Loucy (cell line): ENCODE measurements around the gene C11orf97.
"Not testable (repeated sequence)": the region's sequence is repeated elsewhere in the genome, so short reads cannot be mapped to it uniquely, and the experiment has no call there.

Source experiments
- H2AFZ ChIP-seq: fragments of 200-600 bp; sonication (generic); 2 replicates; pipeline ENCODE4 v1.6.0; 2016; ENCODE audit warnings: antibody characterized with exemption, mild to moderate bottlenecking, low read length, moderate library complexity
- H3F3A ChIP-seq: fragments of 200-600 bp; 2 replicates; pipeline ENCODE4 v1.6.0; 2016; ENCODE audit warnings: antibody characterized with exemption, low read depth, mild to moderate bottlenecking
- H3K27me3 ChIP-seq: fragments of 200-600 bp; sonication (generic); 2 replicates; pipeline ENCODE4 v1.6.1; 2014; ENCODE audit warnings: low read length, mild to moderate bottlenecking; ENCODE audit not compliant: insufficient read depth, poor library complexity, severe bottlenecking
- H3K36me3 ChIP-seq: fragments of 200-600 bp; sonication (generic); 2 replicates; pipeline ENCODE4 v1.6.1; 2016; ENCODE audit warnings: low read length; ENCODE audit not compliant: insufficient read depth
- H3K4me1 ChIP-seq: fragments of 200-600 bp; sonication (generic); 2 replicates; pipeline ENCODE4 v1.5.1; 2014; ENCODE audit warnings: low read length, mild to moderate bottlenecking; ENCODE audit not compliant: insufficient read depth, poor library complexity, severe bottlenecking
- H3K4me2 ChIP-seq: fragments of 200-600 bp; sonication (generic); 2 replicates; pipeline ENCODE4 v1.6.0; 2014; ENCODE audit warnings: antibody characterized with exemption, low read length, low read depth, mild to moderate bottlenecking; ENCODE audit not compliant: poor library complexity, severe bottlenecking
- H3K4me3 ChIP-seq: fragments of 200-600 bp; sonication (generic); 2 replicates; pipeline ENCODE4 v1.5.1; 2014; ENCODE audit warnings: low read length, mild to moderate bottlenecking, mixed read lengths; ENCODE audit not compliant: poor library complexity, severe bottlenecking
- H3K79me2 ChIP-seq: fragments of 200-600 bp; sonication (generic); 2 replicates; pipeline ENCODE4 v1.6.1; 2014; ENCODE audit warnings: low read length; ENCODE audit not compliant: insufficient read depth
- H3K9ac ChIP-seq: fragments of 200-600 bp; sonication (generic); 2 replicates; pipeline ENCODE4 v1.6.0; 2014; ENCODE audit warnings: mild to moderate bottlenecking, low read depth, low read length, moderate library complexity; ENCODE audit not compliant: poor library complexity, severe bottlenecking
- H3K9me2 ChIP-seq: fragments of 200-600 bp; sonication (generic); replicated peaks from 2 replicates; pipeline ENCODE4 v1.6.1; 2016; ENCODE audit warnings: low read depth, low read length, mixed read lengths
- H3K9me3 ChIP-seq: fragments of 200-600 bp; sonication (generic); 2 replicates; pipeline ENCODE4 v1.6.1; 2014; ENCODE audit warnings: mild to moderate bottlenecking, antibody characterized with exemption, low read length, low read depth; ENCODE audit not compliant: insufficient read depth
- H4K20me1 ChIP-seq: fragments of 200-600 bp; sonication (generic); 2 replicates; pipeline ENCODE4 v1.6.0; 2014; ENCODE audit warnings: antibody characterized with exemption, low read length, mild to moderate bottlenecking; ENCODE audit not compliant: insufficient read depth, poor library complexity, severe bottlenecking
- EZH2phosphoT487 ChIP-seq: fragments of 200-600 bp; IDR thresholded peaks from 2 replicates; pipeline ENCODE4 v1.6.1; 2018; ENCODE audit warnings: antibody characterized with exemption, mild to moderate bottlenecking, moderate library complexity, borderline replicate concordance
- TF ChIP-seq, protein P1 (sequence below): fragments of 200-600 bp; sonication (generic); conservative IDR thresholded peaks from 2 replicates; pipeline ENCODE4 v1.5.1; 2014; ENCODE audit warnings: mild to moderate bottlenecking, antibody characterized with exemption, low read length

The C11orf97 gene

DNA sequence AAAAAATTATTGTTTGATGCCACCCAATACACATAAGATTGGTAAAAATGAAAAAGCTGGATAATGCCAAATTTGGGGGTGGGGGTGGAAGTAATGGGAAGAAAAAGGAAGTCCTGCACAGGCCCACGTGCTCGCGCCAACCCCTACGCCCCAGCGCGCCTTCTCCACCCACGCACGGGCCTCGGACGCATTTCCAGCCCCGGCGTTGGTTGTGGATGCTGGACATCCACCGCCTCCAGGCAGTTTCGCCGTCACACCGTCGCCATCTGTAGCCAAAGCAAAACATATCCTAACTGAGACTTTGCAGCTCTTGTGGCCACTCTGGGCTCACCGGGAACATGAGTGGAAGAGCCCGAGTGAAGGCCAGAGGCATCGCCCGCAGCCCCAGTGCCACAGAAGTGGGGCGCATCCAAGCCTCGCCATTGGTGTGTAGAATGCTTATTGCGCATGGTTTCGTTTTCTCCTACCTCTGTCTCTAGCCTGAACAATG is 55.0 kb downstream of the C11orf97 start, which contains the start of gene PIWIL4:
Gene PIWIL4, plus strand, starts transcription at position 188 of the 490 bp plus-strand sequence. Its CDS starts 151 bp downstream, at position 339.
- TF ChIP-seq EZH2phosphoT487, result no peak
- TF ChIP-seq, protein P1, sequence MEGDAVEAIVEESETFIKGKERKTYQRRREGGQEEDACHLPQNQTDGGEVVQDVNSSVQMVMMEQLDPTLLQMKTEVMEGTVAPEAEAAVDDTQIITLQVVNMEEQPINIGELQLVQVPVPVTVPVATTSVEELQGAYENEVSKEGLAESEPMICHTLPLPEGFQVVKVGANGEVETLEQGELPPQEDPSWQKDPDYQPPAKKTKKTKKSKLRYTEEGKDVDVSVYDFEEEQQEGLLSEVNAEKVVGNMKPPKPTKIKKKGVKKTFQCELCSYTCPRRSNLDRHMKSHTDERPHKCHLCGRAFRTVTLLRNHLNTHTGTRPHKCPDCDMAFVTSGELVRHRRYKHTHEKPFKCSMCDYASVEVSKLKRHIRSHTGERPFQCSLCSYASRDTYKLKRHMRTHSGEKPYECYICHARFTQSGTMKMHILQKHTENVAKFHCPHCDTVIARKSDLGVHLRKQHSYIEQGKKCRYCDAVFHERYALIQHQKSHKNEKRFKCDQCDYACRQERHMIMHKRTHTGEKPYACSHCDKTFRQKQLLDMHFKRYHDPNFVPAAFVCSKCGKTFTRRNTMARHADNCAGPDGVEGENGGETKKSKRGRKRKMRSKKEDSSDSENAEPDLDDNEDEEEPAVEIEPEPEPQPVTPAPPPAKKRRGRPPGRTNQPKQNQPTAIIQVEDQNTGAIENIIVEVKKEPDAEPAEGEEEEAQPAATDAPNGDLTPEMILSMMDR, result no peak
- H2AFZ ChIP-seq, result no peak within 1 kb of the TSS
- no peaks in the 10 kb centered on the region for H3K9me2 ChIP-seq
- H3K4me1 ChIP-seq, result no peaks in the 10 kb centered on the region
- no peak within 1 kb of the TSS for H3K4me2 ChIP-seq
- no peaks in the 10 kb centered on the region for H4K20me1 ChIP-seq
- H3F3A ChIP-seq, result no peaks in the 10 kb centered on the region
- H3K9me3 ChIP-seq, result no peaks in the 10 kb centered on the region
- no peaks in the 10 kb centered on the region for H3K27me3 ChIP-seq
- no peaks in the 10 kb centered on the region for H3K79me2 ChIP-seq
- H3K9ac ChIP-seq, result no peak within 1 kb of the TSS
- H3K4me3 ChIP-seq, result no peak within 1 kb of the TSS
- H3K36me3 ChIP-seq, result no peaks in the 10 kb centered on the region

DNA sequence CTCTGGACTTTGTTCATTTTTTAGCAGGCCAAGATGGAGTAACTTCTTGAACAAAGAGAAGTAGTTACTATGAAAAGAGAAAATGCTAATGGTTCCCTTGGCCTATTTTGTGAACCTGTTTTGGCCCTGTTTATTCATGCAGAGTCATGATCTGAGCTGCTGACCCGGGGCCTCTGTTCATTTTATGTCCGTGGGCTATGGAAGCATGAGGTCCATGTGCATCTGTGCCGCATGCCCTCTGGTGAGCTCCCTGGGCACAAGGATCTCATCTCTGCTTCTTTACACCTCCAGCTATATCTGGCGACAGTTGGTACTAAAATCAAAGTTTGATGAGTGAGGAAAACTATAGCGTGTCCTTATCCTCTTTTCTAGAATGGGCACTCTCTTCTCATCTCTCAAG is 55.9 kb downstream of the C11orf97 start:
- H3K9ac ChIP-seq, result no peak overlapping the region
- no peaks in the 10 kb centered on the region for H4K20me1 ChIP-seq
- no peak overlapping the region for H2AFZ ChIP-seq
- no peaks in the 10 kb centered on the region for H3K27me3 ChIP-seq
- no peaks in the 10 kb centered on the region for H3F3A ChIP-seq
- no peaks in the 10 kb centered on the region for H3K36me3 ChIP-seq
- H3K4me1 ChIP-seq, result no peaks in the 10 kb centered on the region
- no peak overlapping the region for H3K4me2 ChIP-seq
- no peaks in the 10 kb centered on the region for H3K9me2 ChIP-seq
- H3K9me3 ChIP-seq, result no peaks in the 10 kb centered on the region
- TF ChIP-seq, protein P1, result no peak
- no peak overlapping the region for H3K4me3 ChIP-seq
- H3K79me2 ChIP-seq, result no peaks in the 10 kb centered on the region

DNA sequence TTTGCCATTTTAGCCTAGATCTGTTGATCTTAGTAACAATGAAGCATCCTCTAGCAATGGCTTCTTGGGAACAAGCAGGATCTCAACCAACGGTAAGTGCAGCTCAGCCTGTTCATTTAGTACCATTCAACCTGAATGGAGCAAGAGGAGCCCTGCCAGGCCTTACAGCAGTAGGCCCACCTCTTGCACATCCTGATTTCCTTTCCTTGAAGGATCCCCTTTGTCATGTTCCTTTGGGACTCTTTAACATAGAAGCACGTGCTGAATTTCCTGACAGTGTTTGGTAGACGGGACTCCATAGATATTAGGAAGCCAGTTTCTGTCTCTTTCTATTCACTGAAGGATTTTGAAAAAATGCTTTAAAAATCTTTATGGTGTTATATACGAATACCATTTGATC is 56.5 kb downstream of the C11orf97 start:
- TF ChIP-seq EZH2phosphoT487, result no peak
- TF ChIP-seq, protein P1, result no peak
- Histone ChIP-seq H3K4me3 (no peak overlapping the region), H3K4me2 (no peak overlapping the region), H3K4me1 (no peaks in the 10 kb centered on the region), H3K79me2 (no peaks in the 10 kb centered on the region), H3K9me2 (no peaks in the 10 kb centered on the region), H2AFZ (no peak overlapping the region), H3K36me3 (no peaks in the 10 kb centered on the region), H3F3A (no peaks in the 10 kb centered on the region), H3K27me3 (no peaks in the 10 kb centered on the region), H3K9me3 (no peaks in the 10 kb centered on the region), H3K9ac (no peak overlapping the region), H4K20me1 (no peaks in the 10 kb centered on the region)

DNA sequence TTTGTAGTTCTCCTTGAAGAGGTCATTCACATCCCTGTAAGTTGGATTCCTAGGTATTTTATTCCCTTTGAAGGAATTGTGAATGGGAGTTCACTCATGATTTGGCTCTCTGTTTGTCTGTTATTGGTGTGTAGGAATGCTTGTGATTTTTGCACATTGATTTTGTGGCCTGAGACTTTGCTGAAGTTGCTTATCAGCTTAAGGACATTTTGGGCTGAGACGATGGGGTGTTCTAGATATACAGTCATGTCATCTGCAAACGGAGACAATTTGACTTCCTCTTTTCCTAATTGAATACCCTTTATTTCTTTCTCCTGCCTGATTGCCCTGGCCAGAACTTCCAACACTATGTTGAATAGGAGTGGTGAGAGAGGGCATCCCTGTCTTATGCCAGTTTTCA is 60.7 kb downstream of the C11orf97 start:
- not testable (repeated sequence) for H3K27me3 ChIP-seq, H3K79me2 ChIP-seq, H2AFZ ChIP-seq

More for the DNA sequence above, 60.7 kb downstream of the C11orf97 start:
- not testable (repeated sequence) for H3F3A ChIP-seq, H3K9me3 ChIP-seq, H3K36me3 ChIP-seq, H3K9ac ChIP-seq, H3K4me2 ChIP-seq, H3K4me1 ChIP-seq, H3K4me3 ChIP-seq, H4K20me1 ChIP-seq, H3K9me2 ChIP-seq
